ACC112 (cell line): ENCODE results near the gene FARS2.

Experiments
- H2AFZ ChIP-seq: fragments of 200-600 bp; sonication (generic); one replicate; pipeline ENCODE4 v1.6.0; 2017; ENCODE audit warnings: antibody characterized with exemption, low read length; ENCODE audit not compliant: unreplicated experiment
- H3K27ac ChIP-seq: fragments of 200-600 bp; sonication (generic); 2 replicates; pipeline ENCODE4 v1.5.1; 2014; ENCODE audit warnings: low read depth, mild to moderate bottlenecking, antibody characterized with exemption, low read length, moderate library complexity
- H3K27me3 ChIP-seq: fragments of 200-600 bp; sonication (generic); 2 replicates; pipeline ENCODE4 v1.6.1; 2014; ENCODE audit warnings: mild to moderate bottlenecking, antibody characterized with exemption, low read length, moderate library complexity, mixed read lengths; ENCODE audit not compliant: insufficient read depth
- H3K36me3 ChIP-seq: fragments of 200-600 bp; sonication (generic); 2 replicates; pipeline ENCODE4 v1.6.1; 2016; ENCODE audit warnings: mild to moderate bottlenecking, antibody characterized with exemption, low read length, moderate library complexity, mixed read lengths; ENCODE audit not compliant: insufficient read depth
- H3K4me1 ChIP-seq: fragments of 200-600 bp; sonication (generic); one replicate; pipeline ENCODE4 v1.6.1; 2016; ENCODE audit warnings: low read length, mixed read lengths; ENCODE audit not compliant: insufficient read depth, unreplicated experiment, control insufficient read depth
- H3K4me3 ChIP-seq: fragments of 200-600 bp; sonication (generic); 2 replicates; pipeline ENCODE4 v1.5.1; 2014; ENCODE audit warnings: mild to moderate bottlenecking, low read depth, low read length
- H3K79me2 ChIP-seq: fragments of 200-600 bp; sonication (generic); one replicate; pipeline ENCODE4 v1.6.0; 2016; ENCODE audit warnings: low read length; ENCODE audit not compliant: control insufficient read depth, unreplicated experiment, insufficient read depth

The FARS2 gene

DNA sequence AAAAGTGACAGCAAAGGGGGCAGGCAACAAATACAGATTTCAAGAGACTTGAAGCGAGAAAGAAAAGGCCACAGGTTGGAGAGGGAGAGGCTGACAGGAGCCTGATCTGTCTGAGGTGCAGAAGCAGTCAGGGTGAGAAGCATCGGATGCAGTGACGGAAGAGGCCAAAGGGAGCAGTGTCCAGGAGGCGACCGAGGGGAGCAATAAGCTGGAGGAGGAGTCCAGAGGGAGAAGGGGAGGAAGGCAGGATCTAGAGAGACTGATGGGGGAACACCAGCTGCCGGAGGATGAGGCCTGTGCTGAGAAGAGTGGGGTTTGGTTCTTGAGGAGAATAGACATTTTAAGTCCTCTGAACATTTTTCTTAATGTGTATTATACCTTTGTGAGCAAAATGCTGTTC lies 23.8 kb downstream of the FARS2 start:
- no peaks in the 10 kb centered on the region for H3K36me3 ChIP-seq
- peaks cover 13% of the 10 kb centered on the region for H3K4me1 ChIP-seq
- H3K27me3 ChIP-seq, result no peaks in the 10 kb centered on the region
- H3K79me2 ChIP-seq, result peaks cover 10% of the 10 kb centered on the region
- no peak overlapping the region for H3K27ac ChIP-seq
- no peak overlapping the region for H3K4me3 ChIP-seq
- H2AFZ ChIP-seq, result no peak overlapping the region

DNA sequence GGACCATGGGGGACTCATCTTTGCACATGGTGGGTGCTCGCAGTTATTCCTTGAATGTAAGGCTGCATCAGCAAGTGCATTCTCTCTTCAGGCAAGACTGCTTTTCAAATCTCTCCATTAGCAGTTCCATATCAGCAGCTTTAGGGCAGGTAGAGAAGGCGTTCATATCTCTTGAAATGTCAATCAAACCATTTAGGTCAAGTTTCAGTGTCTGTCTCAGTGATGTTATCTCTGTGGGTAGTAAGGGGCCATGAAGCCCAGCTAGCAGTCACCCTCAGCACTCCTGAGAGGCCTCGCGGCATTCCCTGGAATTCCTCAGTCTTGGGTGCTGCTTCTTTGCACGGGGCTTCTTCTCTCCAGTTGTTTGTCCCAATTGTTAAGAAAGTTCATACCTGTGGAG lies 24.2 kb downstream of the FARS2 start:
- no peaks in the 10 kb centered on the region for H3K27me3 ChIP-seq
- no peaks in the 10 kb centered on the region for H3K36me3 ChIP-seq
- H3K79me2 ChIP-seq, result peaks cover 6% of the 10 kb centered on the region
- H3K4me1 ChIP-seq, result peaks cover 13% of the 10 kb centered on the region
- no peak overlapping the region for H3K4me3 ChIP-seq
- H3K27ac ChIP-seq, result no peak overlapping the region
- no peak overlapping the region for H2AFZ ChIP-seq

DNA sequence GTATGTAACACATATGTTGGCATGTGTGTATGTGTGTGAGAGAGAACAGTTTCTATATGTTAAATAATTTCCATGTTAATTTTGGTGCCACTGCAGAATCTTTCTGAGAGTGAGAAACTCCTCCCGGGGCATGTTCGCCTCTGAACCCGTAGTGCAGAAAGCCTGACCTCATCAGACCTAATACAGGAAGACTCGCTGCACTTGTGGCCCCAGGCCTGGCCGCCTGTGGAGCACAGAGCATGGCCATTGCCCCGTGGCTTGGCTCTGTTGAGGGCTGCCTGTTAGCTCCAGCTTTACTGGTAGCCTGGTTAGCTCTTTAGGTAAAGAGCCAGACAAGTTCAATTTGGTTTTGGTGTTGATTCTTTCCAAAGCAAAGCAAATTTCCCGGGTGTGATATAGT lies 25.5 kb downstream of the FARS2 start:
- H3K79me2 ChIP-seq, result peaks cover 6% of the 10 kb centered on the region
- H3K4me3 ChIP-seq, result no peak overlapping the region
- peaks cover 13% of the 10 kb centered on the region for H3K4me1 ChIP-seq
- no peaks in the 10 kb centered on the region for H3K36me3 ChIP-seq
- H3K27me3 ChIP-seq, result no peaks in the 10 kb centered on the region
- H3K27ac ChIP-seq, result no peak overlapping the region
- H2AFZ ChIP-seq, result no peak overlapping the region

DNA sequence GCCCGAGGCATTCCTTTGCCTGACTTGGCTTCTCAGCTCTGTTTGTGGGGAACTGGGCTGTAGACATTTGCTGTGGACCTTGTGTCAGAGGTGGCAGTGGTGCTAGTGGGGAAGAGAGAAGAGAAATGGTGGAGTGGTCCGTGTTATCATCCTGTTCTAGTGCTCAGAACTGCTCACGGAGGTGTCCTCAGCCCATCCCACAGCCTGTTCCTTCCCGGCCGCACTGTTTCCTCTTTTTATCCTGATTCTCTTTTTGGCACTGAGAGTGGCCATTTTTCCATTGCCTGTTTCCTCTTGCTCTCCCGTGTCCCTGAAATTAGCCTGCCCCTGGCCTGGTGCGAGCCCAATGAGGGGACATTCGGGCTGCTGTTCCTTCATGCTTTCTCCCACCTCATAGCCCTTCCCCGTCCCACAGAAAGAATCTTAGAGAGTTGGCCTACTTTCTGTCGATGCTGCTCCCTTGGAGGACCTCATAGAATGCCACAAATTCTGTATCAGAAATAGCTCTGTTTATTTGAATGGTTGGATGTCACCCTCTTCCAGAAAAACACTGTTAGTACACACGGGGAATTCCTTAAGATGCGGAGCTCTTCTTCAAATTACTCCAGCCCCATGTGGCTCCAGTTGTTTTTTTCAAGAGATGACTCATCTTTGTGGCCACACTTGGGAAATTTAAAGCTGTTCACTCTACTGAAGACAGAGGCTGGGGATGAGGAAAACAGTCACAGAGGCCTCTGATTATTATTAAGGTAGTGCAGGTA lies 26.1 kb downstream of the FARS2 start:
- H3K79me2 ChIP-seq, result peaks cover 6% of the 10 kb centered on the region
- no peak overlapping the region for H3K4me3 ChIP-seq
- peak overlapping the region; percentile 20; the same call in 1 of the 2 replicates for H3K27ac ChIP-seq
- no peak overlapping the region for H2AFZ ChIP-seq
- H3K36me3 ChIP-seq, result no peaks in the 10 kb centered on the region
- H3K4me1 ChIP-seq, result peaks cover 13% of the 10 kb centered on the region
- H3K27me3 ChIP-seq, result no peaks in the 10 kb centered on the region

DNA sequence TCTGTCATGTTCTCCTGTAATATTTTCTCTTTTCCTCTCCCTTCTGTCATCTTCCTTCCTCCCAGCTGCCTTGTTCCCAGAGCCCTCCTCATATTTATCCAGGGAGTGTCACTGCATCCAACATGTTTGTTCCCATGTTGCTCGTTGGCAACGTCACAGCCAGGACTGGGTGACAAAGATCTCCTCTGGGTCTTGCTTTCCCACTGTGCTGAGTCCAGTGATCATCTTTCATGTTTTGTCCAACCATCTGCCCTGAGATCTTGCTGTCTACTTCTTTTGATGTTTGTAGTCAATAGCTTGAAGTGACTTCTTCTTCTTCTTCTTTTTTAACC lies 26.6 kb downstream of the FARS2 start:
- H3K27me3 ChIP-seq, result no peaks in the 10 kb centered on the region
- H3K4me3 ChIP-seq, result no peak overlapping the region
- no peaks in the 10 kb centered on the region for H3K36me3 ChIP-seq
- peaks cover 13% of the 10 kb centered on the region for H3K4me1 ChIP-seq
- H3K79me2 ChIP-seq, result peaks cover 6% of the 10 kb centered on the region
- H2AFZ ChIP-seq, result no peak overlapping the region
- peak overlapping the region; percentile 20; the same call in 1 of the 2 replicates for H3K27ac ChIP-seq

DNA sequence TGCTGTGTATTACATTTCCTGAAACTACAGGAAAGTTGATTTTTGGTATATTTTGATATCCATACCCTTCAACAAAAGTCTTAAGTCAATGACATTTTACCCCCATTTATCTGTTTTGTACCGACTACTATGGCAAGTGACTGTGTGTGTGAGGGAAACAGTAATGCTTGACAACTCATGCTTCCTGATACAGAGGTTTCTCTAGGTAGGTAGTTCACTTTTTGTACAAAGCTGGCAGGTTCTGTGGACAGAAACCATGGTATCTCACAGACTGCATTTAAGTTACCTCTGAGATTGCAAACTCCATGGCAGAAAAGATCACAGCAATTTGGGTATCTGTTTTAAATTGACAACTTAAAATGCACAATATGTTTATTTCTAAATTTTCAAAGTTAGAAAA lies 28.8 kb downstream of the FARS2 start:
- H3K79me2 ChIP-seq, result peaks cover 6% of the 10 kb centered on the region
- H2AFZ ChIP-seq, result no peak overlapping the region
- H3K36me3 ChIP-seq, result no peaks in the 10 kb centered on the region
- H3K27ac ChIP-seq, result no peak overlapping the region
- H3K4me1 ChIP-seq, result peaks cover 20% of the 10 kb centered on the region
- no peaks in the 10 kb centered on the region for H3K27me3 ChIP-seq
- no peak overlapping the region for H3K4me3 ChIP-seq

DNA sequence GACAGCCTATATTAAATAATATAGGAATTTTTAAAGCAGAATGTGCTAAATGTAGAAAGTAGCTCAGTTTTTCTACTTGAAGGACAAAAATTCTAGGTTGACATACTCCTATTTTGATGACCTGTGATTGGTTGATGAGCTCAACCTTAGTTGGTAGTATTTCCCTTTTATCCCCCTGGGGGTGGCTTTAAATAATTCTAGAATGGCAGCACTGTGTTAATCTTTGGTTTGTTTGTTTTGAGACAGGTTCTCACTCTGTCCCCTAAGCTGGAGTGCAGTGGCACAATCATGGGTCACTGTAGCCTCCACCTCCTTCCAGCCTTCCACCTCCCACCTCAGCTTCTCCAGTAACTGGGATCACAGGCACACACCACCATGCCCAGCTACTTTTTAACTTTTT lies 29.2 kb downstream of the FARS2 start:
- no peak overlapping the region for H3K4me3 ChIP-seq
- no peak overlapping the region for H2AFZ ChIP-seq
- peaks cover 6% of the 10 kb centered on the region for H3K79me2 ChIP-seq
- peaks cover 20% of the 10 kb centered on the region for H3K4me1 ChIP-seq
- H3K27me3 ChIP-seq, result no peaks in the 10 kb centered on the region
- H3K27ac ChIP-seq, result no peak overlapping the region
- H3K36me3 ChIP-seq, result no peaks in the 10 kb centered on the region

DNA sequence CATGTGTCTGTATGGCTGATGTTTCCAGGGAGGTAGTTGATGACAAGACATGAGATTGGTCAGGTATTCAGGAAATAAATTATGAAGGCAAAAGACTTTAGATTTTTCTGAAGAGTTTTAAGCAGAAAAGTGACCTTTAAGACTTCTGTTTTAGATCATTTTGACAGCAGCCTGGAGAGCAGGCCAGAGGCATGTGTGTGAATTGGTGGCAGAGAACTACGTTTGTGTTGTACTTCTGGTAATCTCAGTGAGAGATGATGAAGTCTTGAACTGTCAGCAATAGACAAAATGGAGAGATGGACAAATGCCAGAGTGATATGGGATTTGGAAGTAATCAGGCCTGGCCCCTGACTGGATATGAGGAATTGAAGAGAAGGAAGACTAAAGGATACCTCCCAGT lies 30.8 kb downstream of the FARS2 start:
- no peaks in the 10 kb centered on the region for H3K27me3 ChIP-seq

DNA sequence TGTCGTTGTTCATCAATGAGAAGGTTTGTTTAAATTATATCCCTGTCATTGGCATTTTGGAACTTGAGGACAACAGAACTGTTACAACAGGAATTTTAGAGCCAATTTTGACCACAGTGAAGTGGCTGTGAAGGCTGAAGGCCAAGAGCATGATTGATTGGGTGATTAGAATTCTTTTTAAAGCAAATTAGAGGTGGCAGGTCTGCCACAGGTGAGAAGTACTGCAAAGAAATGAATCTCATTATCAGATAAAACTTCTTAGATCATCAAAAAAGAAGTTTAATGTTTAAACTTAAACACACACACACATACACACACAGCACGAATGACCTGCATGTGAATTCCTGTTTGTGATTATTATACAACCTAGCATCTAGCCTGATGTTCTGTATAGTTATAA lies 32.4 kb downstream of the FARS2 start:
- no peaks in the 10 kb centered on the region for H3K27me3 ChIP-seq

More for the DNA sequence above, 30.8 kb downstream of the FARS2 start:
- H3K36me3 ChIP-seq, result no peaks in the 10 kb centered on the region
- H2AFZ ChIP-seq, result no peak overlapping the region
- peaks cover 19% of the 10 kb centered on the region for H3K4me1 ChIP-seq
- no peak overlapping the region for H3K4me3 ChIP-seq
- no peak overlapping the region for H3K27ac ChIP-seq
- H3K79me2 ChIP-seq, result peaks cover 6% of the 10 kb centered on the region

DNA sequence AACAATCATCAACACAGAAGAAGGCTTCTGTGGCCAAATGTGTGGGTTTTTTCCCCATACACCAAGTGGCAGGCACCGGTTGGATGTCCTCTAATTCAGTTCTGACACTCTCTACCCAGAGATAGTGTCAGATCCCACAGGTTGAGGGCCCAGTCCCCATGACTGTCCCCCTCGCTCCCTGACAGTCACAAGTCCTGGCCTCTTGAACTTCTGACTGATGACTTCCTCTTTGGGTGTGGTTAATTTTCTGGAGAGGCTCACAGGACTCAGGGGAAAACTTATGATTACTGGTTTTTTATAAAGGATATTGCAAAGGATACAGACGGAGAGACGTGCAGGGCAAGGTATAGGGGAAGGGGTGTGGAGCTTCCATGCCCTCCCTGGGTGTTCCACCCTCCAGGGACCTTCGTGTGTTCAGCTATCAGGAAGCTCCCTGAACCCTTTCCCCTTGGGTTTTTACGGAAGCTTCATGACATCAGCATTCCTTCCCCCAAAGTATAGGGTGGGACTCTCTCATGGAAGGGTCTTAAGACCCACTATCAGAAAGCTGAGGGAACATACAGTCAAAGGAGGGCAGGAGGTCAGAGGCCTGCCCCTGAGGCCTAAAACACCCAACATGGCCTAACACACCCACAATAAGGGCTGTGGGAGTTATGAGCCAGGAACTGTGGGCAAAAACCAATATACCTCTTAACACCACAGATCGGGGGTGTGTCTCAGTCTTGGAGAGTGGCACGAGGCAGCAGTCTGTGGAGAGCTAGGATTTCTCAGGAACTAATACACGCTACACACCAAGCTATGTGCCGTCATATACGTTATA lies 33.3 kb downstream of the FARS2 start:
- Histone ChIP-seq H3K79me2 (no peaks in the 10 kb centered on the region), H3K4me3 (no peak overlapping the region), H3K4me1 (peaks cover 8% of the 10 kb centered on the region), H3K27me3 (no peaks in the 10 kb centered on the region), H2AFZ (no peak overlapping the region), H3K36me3 (no peaks in the 10 kb centered on the region), H3K27ac (no peak overlapping the region)

More for the DNA sequence above, 32.4 kb downstream of the FARS2 start:
- H3K27ac ChIP-seq, result no peak overlapping the region
- H3K79me2 ChIP-seq, result no peaks in the 10 kb centered on the region
- peaks cover 8% of the 10 kb centered on the region for H3K4me1 ChIP-seq
- no peaks in the 10 kb centered on the region for H3K36me3 ChIP-seq
- H3K4me3 ChIP-seq, result no peak overlapping the region
- no peak overlapping the region for H2AFZ ChIP-seq

DNA sequence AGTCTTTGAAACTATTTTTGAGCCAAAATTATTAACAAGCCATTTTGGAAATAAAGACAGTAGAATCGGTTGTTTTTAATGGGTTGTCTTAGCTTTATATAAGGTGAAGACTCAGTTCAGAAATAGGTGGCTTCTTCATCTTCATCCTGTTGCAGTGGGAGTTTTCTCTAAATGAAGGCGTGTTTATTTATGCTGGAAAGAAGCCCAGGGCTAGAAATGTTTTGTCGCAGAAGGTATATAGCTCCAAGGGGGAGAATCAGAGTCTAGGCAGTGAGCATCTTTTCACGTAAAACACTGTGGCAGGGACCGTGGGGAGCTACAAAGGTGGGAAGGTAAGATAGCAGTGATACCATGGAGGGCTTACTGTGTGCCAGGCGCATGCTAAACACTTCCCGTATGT lies 34.3 kb downstream of the FARS2 start:
- no peaks in the 10 kb centered on the region for H3K79me2 ChIP-seq
- peaks cover 8% of the 10 kb centered on the region for H3K4me1 ChIP-seq
- H3K27ac ChIP-seq, result no peak overlapping the region
- H3K4me3 ChIP-seq, result no peak overlapping the region
- no peaks in the 10 kb centered on the region for H3K27me3 ChIP-seq
- H3K36me3 ChIP-seq, result no peaks in the 10 kb centered on the region
- no peak overlapping the region for H2AFZ ChIP-seq
